Epidermal melanocyte (primary cell): ENCODE measurements around the gene CPNE5.
"Not testable (repeated sequence)": the region's sequence is repeated elsewhere in the genome, so short reads cannot be mapped to it uniquely, and the experiment has no call there.

ENCODE experiments used
- DNase-seq: peaks from one replicate; pipeline ENCODE4 v3.0.0; 2011; ENCODE audit warnings: low spot score; ENCODE audit not compliant: insufficient read length

CPNE5 gene

GRCh38 chr6:36728289-36729160 is 110.7 kb downstream of the CPNE5 start:
- DNase-seq = no peak

- DNase-seq = no peak
Measured at GRCh38 chr6:36727505-36728021, 111.7 kb downstream of the CPNE5 start.

GRCh38 chr6:36725581-36725980 is 113.7 kb downstream of the CPNE5 start:
- no peak for DNase-seq

- peak; percentile 79 for DNase-seq
Measured at GRCh38 chr6:36724514-36725390, 114.5 kb downstream of the CPNE5 start.

- not testable (repeated sequence) for DNase-seq
Measured at GRCh38 chr6:36723992-36724391, 115.3 kb downstream of the CPNE5 start.

GRCh38 chr6:36722879-36723278 is 116.4 kb downstream of the CPNE5 start:
- no peak for DNase-seq

GRCh38 chr6:36722365-36722764 is 116.9 kb downstream of the CPNE5 start:
- no peak for DNase-seq

GRCh38 chr6:36721369-36722140 is 117.7 kb downstream of the CPNE5 start:
- DNase-seq = no peak

GRCh38 chr6:36720251-36721141 is 118.7 kb downstream of the CPNE5 start:
- no peak for DNase-seq

- DNase-seq = no peak
Measured at GRCh38 chr6:36719126-36719525, 120.1 kb downstream of the CPNE5 start.

GRCh38 chr6:36718560-36718959 is 120.7 kb downstream of the CPNE5 start:
- DNase-seq = no peak

- no peak for DNase-seq
Measured at GRCh38 chr6:36717871-36718540, 121.2 kb downstream of the CPNE5 start.

GRCh38 chr6:36717231-36717825 is 121.9 kb downstream of the CPNE5 start:
- no peak for DNase-seq

- DNase-seq = no peak
Measured at GRCh38 chr6:36716476-36717093, 122.7 kb downstream of the CPNE5 start.

GRCh38 chr6:36715469-36715868 is 123.8 kb downstream of the CPNE5 start:
- no peak for DNase-seq

GRCh38 chr6:36714511-36714910 is 124.7 kb downstream of the CPNE5 start:
- DNase-seq = no peak

GRCh38 chr6:36713846-36714245 is 125.4 kb downstream of the CPNE5 start:
- no peak for DNase-seq

GRCh38 chr6:36712816-36713215 is 126.4 kb downstream of the CPNE5 start:
- DNase-seq = no peak

GRCh38 chr6:36706339-36706738 is 132.9 kb downstream of the CPNE5 start:
- DNase-seq = no peak
